T1000 (cell line): ENCODE results near the gene CD151.

Source experiments
- DNase-seq: peaks from one replicate; lab custom pipeline; 2025; ENCODE audit warnings: mixed read lengths; lab: John Stamatoyannopoulos, UW

The CD151 gene

GRCh38 chr11:871472-871871, 38.7 kb downstream of the CD151 start:
- DNase-seq: no peak

DNA sequence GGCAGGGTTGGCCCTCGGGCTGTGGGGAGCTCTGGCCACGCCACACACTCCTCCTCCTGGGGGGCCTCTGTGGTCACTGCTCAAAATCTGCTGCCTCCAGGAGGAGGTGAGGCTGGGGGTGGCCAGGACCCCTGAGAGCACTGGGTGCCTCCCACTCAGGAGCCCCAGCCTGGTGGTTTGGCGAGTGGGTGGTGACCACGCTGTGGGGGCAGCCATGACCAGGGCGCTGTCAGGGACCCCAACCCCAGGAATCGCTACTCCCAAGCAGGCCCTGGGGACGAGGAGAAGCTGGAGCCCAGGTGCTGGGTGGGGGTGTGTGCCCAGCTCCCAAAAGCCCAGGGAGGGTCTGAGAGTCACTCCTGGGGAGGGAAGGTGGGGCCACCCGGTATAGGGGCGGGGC, 40.0 kb downstream of the CD151 start:
- no peak for DNase-seq

DNA sequence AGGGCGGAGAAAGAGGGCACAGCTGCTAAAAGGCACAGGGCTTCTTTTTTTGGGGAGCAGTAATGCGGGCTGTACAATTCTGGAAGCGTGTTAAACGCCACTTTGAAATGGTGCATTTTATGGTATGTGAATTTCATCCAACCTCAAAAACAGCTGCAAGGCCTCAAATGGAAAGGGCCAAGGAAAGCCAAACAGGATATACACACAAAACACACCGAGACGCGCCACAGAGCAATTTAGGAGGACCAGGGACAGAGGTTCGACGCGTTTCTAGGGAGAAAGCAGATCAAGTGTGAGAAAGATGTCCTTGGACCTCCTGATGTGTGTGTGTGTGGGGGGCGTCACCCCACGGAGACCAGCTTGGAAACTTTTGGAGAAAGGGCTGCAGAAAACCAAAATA, 41.0 kb downstream of the CD151 start:
- DNase-seq: no peak

- no peak for DNase-seq
Measured at GRCh38 chr11:875203-875602, 42.5 kb downstream of the CD151 start.

GRCh38 chr11:875769-876301, 43.1 kb downstream of the CD151 start:
- no peak for DNase-seq

- DNase-seq: no peak
Measured at GRCh38 chr11:876545-876944, 43.8 kb downstream of the CD151 start.

DNA sequence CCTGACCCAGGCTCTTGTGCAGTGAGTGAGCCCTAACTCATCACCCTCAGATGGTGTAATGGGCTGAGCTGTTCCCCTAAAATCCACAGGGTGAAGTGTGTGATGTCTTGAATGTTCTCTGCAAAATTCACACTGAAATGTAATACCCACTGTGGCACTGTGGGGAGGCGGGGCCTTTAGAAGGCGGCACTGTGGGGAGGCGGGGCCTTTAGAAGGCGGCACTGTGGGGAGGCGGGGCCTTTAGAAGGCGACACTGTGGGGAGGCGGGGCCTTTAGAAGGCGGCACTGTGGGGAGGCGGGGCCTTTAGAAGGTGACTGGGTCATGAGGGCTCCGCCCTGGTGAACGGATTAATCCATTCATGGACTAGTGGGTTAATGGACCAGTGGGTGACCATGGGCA, 44.8 kb downstream of the CD151 start:
- DNase-seq: no peak

GRCh38 chr11:880447-880846, 47.7 kb downstream of the CD151 start:
- DNase-seq: no peak

DNA sequence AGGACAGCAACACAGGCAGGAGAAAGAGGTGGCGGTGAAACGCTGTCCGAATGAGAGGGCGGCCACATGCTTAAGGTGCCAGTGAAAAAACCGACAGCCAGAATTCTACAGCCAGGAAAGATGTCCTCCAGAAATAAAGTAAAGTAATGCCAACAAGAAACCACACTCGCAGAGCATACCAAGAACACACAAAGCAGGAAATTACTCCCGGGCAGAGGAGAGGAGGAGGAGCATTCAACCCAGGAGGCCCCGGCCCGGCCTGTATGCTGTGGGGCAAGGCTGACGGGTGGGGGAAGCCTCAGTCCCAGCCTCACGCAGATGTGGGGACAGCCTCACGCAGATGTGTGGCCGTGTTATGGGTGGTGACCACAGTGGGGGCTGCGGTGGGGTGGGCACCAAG, 49.8 kb downstream of the CD151 start:
- DNase-seq: no peak

DNA sequence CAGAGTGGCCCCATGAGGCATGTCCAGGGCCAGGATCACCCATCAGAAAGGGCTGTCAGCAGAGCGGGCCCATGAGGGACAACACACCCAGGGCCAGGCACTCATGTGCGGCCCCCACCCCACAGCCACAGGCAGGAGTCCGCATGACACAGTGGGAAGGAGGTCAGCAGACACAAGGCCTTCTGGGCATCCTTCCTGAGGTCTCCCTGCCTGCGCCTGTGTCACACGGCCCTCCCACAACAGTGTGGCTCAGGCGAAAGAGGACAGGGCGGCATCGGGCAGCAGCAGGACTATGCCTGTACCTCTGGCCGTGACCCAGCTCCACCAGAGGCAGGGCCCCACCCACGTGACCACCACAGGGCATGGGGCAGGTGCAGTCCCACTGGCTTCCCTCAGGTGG, 50.8 kb downstream of the CD151 start:
- no peak for DNase-seq

DNA sequence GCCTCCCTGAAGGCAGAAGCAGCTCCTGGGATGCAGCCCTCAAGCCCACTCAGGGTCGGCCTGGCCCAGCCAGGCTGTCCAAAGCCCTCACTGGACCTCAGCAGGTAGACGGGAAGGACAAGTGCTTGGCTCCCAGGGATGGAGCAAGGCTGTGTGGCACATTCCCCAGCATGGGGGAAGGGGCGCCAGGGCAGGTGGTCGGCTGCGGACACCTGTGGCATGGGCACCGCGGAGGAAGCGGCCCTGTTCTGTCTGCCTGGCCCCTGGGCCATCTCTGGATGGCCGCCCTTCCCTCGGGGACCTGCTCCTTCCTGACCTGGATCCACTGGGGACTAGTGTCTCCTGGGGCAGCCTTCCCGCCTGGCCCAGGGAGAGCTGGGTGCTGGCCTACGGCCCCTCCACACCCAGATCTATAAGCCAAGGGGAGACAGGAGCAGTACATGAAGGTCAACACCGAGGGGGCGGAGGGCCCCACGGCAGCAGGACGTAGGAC, 51.9 kb downstream of the CD151 start:
- no peak for DNase-seq

GRCh38 chr11:886568-886967, 53.8 kb downstream of the CD151 start:
- DNase-seq: no peak

- DNase-seq: no peak
Measured at GRCh38 chr11:887589-887988, 54.8 kb downstream of the CD151 start.
